SK-N-SH (cell line): ENCODE data around the gene INF2.

Experiments
- CTCF ChIP-seq: fragments of 200-600 bp; sonication (generic); IDR thresholded peaks from 2 replicates; pipeline ENCODE4 v1.6.1; 2017; ENCODE audit warnings: antibody characterized with exemption, mild to moderate bottlenecking, moderate library complexity
- EZH2phosphoT487 ChIP-seq: fragments of 200-600 bp; sonication (generic); IDR thresholded peaks from 2 replicates; pipeline ENCODE4 v1.6.1; 2017; ENCODE audit warnings: low read depth, mixed run types, mild to moderate bottlenecking, antibody characterized with exemption, moderate library complexity, borderline replicate concordance
- FOXM1 ChIP-seq: IDR thresholded peaks from 2 replicates; pipeline ENCODE4 v1.4.0; 2012; ENCODE audit warnings: low read depth, mild to moderate bottlenecking
- IRF3 ChIP-seq: fragments of 150-350 bp; IDR thresholded peaks from 2 replicates; pipeline ENCODE4 v1.6.1; 2016; ENCODE audit warnings: mild to moderate bottlenecking, low read depth, low read length
- MAX ChIP-seq: IDR thresholded peaks from 2 replicates; pipeline ENCODE4 v1.4.0; 2012; ENCODE audit warnings: low read depth
- POLR2AphosphoS5 ChIP-seq: IDR thresholded peaks from 2 replicates; pipeline ENCODE4 v1.6.1; 2012; ENCODE audit warnings: low read depth, low read length
- RAD21 ChIP-seq: IDR thresholded peaks from 2 replicates; pipeline ENCODE4 v1.6.1; 2012; ENCODE audit warnings: mild to moderate bottlenecking, low read length
- SIN3A ChIP-seq: IDR thresholded peaks from 2 replicates; pipeline ENCODE4 v1.6.1; 2012; ENCODE audit warnings: low read depth, mild to moderate bottlenecking, low read length, moderate library complexity, borderline replicate concordance
- SMC3 ChIP-seq: IDR thresholded peaks from 2 replicates; pipeline ENCODE4 v1.6.1; 2012; ENCODE audit warnings: low read depth, low read length, improper control_type of control experiment
- TAF1 ChIP-seq: IDR thresholded peaks from 2 replicates; pipeline ENCODE4 v1.6.1; 2012; ENCODE audit warnings: low read depth, mild to moderate bottlenecking, low read length, moderate library complexity, borderline replicate concordance
- TCF12 ChIP-seq: IDR thresholded peaks from 2 replicates; pipeline ENCODE4 v1.4.0; 2012
- USF2 ChIP-seq: fragments of 150-350 bp; IDR thresholded peaks from 2 replicates; pipeline ENCODE4 v1.6.1; 2017; ENCODE audit warnings: antibody characterized with exemption, low read length, low read depth, borderline replicate concordance
- YY1 ChIP-seq: IDR thresholded peaks from 2 replicates; pipeline ENCODE4 v1.4.0; 2012; ENCODE audit warnings: low read depth, mild to moderate bottlenecking

DNA sequence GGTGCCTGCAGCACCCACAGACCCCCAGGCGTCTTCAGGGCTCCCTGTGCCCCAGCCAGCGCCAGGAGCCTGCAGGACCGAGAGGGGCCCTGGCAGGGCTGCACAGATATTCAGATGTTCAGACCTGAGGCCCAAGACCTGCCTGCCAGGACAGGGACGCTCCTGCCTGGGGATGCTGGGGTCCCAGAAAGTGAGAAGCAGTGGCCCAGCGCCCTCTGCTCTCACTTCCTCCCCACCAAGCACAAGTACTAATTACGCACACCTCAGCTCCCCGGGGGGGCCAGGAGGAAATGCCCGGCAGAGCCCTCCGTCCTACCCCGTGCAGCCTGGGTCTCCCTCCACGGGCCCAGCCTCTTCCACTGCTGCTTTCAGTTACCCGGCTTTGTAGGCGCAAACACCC lies 28.8 kb upstream of the INF2 start:
- TF ChIP-seq USF2 (no peak), CTCF (no peak), POLR2AphosphoS5 (no peak), IRF3 (no peak), RAD21 (no peak), SIN3A (no peak), TAF1 (no peak), YY1 (no peak), EZH2phosphoT487 (no peak), MAX (no peak), FOXM1 (no peak), SMC3 (no peak), TCF12 (no peak)
